ENCODE measurements around the gene RIPPLY3.

The RIPPLY3 gene

GRCh38 chr21:37036177-37036576, 29.7 kb downstream of the RIPPLY3 start:
- peaks cover 3% of the 10 kb centered on the region for H3K4me1 ChIP-seq (ENCODE audit: insufficient read depth, poor library complexity, severe bottlenecking)
- no peak for TF ChIP-seq CTCF (IDR thresholded peaks at IDR 0.05; ENCODE audit: poor library complexity, severe bottlenecking)
- no peak overlapping the region for H3K4me3 ChIP-seq (ENCODE audit: severe bottlenecking)
- H3K36me3 ChIP-seq (ENCODE audit: low read depth): no peaks in the 10 kb centered on the region
- DNase-seq (ENCODE audit: low spot score): no peak
- no peaks in the 10 kb centered on the region for H3K27me3 ChIP-seq (ENCODE audit: insufficient read depth, poor library complexity, severe bottlenecking)
- no peak overlapping the region for H3K27ac ChIP-seq (ENCODE audit: poor library complexity, severe bottlenecking)
- H3K9me3 ChIP-seq (ENCODE audit: severe bottlenecking): no peaks in the 10 kb centered on the region
- no peak for ATAC-seq (ENCODE audit: low read depth)

- ATAC-seq (ENCODE audit: low read depth) (no peak), DNase-seq (ENCODE audit: low spot score) (no peak)
- H3K36me3 ChIP-seq (ENCODE audit: low read depth): no peaks in the 10 kb centered on the region
- H3K9me3 ChIP-seq (ENCODE audit: severe bottlenecking): no peaks in the 10 kb centered on the region
- no peak overlapping the region for H3K4me3 ChIP-seq (ENCODE audit: severe bottlenecking)
- H3K27me3 ChIP-seq (ENCODE audit: insufficient read depth, poor library complexity, severe bottlenecking): no peaks in the 10 kb centered on the region
- TF ChIP-seq CTCF (IDR thresholded peaks at IDR 0.05; ENCODE audit: poor library complexity, severe bottlenecking): no peak
- H3K4me1 ChIP-seq (ENCODE audit: insufficient read depth, poor library complexity, severe bottlenecking): no peaks in the 10 kb centered on the region
- H3K27ac ChIP-seq (ENCODE audit: poor library complexity, severe bottlenecking): no peak overlapping the region
These were observed 33.0 kb downstream of the RIPPLY3 start for GRCh38 chr21:37039411-37040075.

GRCh38 chr21:37040212-37040611, 33.7 kb downstream of the RIPPLY3 start:
- no peak overlapping the region for H3K4me3 ChIP-seq (ENCODE audit: severe bottlenecking)
- no peaks in the 10 kb centered on the region for H3K4me1 ChIP-seq (ENCODE audit: insufficient read depth, poor library complexity, severe bottlenecking)
- DNase-seq (ENCODE audit: low spot score) (no peak), ATAC-seq (ENCODE audit: low read depth) (no peak)
- no peaks in the 10 kb centered on the region for H3K27me3 ChIP-seq (ENCODE audit: insufficient read depth, poor library complexity, severe bottlenecking)
- no peak for TF ChIP-seq CTCF (IDR thresholded peaks at IDR 0.05; ENCODE audit: poor library complexity, severe bottlenecking)
- no peaks in the 10 kb centered on the region for H3K9me3 ChIP-seq (ENCODE audit: severe bottlenecking)
- no peak overlapping the region for H3K27ac ChIP-seq (ENCODE audit: poor library complexity, severe bottlenecking)
- H3K36me3 ChIP-seq (ENCODE audit: low read depth): no peaks in the 10 kb centered on the region

DNA sequence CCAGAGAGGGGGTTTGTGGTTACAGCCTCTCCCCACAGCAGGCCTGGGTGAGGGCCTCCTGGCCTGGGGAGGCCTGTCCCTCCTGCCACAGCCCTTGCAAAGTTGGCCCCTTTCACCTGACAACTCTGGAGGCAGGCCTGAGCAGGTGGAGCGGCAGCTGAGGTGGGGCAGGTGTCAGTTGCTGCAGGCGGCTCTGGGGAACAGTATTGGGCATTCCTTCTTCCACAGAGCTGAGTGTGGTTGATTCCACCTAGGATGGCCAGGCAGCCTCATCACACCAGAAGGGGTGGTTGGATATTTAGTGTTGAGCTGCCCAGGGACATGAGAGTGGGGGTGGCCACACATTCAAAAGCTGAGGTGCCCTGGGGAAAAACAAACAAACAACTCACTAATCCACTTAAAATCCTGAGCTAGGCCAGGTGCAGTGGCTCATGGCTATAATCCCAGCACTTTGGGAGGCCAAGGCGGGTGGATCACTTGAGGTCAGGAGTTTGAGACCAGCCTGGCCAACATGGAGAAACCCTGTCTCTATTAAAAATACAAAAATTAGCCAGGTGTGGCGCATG, 35.3 kb downstream of the RIPPLY3 start:
- H3K27me3 ChIP-seq (ENCODE audit: insufficient read depth, poor library complexity, severe bottlenecking): no peaks in the 10 kb centered on the region
- H3K4me3 ChIP-seq (ENCODE audit: severe bottlenecking): no peak overlapping the region
- H3K36me3 ChIP-seq (ENCODE audit: low read depth): no peaks in the 10 kb centered on the region
- DNase-seq (ENCODE audit: low spot score) (no peak), ATAC-seq (ENCODE audit: low read depth) (no peak)
- no peak for TF ChIP-seq CTCF (IDR thresholded peaks at IDR 0.05; ENCODE audit: poor library complexity, severe bottlenecking)
- H3K4me1 ChIP-seq (ENCODE audit: insufficient read depth, poor library complexity, severe bottlenecking): peaks cover 2% of the 10 kb centered on the region
- H3K27ac ChIP-seq (ENCODE audit: poor library complexity, severe bottlenecking): no peak overlapping the region
- no peaks in the 10 kb centered on the region for H3K9me3 ChIP-seq (ENCODE audit: severe bottlenecking)

DNA sequence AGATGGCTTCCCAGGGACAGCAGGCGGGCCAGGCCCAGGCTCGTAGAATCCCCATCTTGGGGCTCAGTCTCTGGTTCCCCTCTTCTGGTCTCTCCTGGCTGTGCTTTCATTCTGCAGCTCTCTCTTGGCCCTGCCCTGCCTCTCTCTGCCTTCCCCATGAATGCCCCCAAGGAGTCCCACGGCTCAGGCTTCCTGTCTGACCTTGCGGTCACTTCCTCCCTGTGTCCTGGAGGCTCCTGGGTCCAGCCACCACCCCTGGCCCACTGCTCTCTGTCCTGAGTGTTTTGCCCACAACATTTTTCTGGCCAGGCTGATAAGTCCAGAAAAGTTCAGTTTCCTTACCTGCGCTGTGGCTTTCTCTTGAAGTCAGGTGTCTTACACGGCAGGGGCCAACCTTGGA, 37.3 kb downstream of the RIPPLY3 start:
- Histone ChIP-seq H3K27ac (ENCODE audit: poor library complexity, severe bottlenecking) (no peak overlapping the region), H3K4me1 (ENCODE audit: insufficient read depth, poor library complexity, severe bottlenecking) (peaks cover 9% of the 10 kb centered on the region), H3K36me3 (ENCODE audit: low read depth) (no peaks in the 10 kb centered on the region), H3K27me3 (ENCODE audit: insufficient read depth, poor library complexity, severe bottlenecking) (no peaks in the 10 kb centered on the region), H3K9me3 (ENCODE audit: severe bottlenecking) (no peaks in the 10 kb centered on the region), H3K4me3 (ENCODE audit: severe bottlenecking) (no peak overlapping the region)
- no peak for ATAC-seq (ENCODE audit: low read depth)
- TF ChIP-seq CTCF (IDR thresholded peaks at IDR 0.05; ENCODE audit: poor library complexity, severe bottlenecking): no peak
- no peak for DNase-seq (ENCODE audit: low spot score)

All from RWPE2 (cell line).